ENCODE data around the gene H1-8.

DNA sequence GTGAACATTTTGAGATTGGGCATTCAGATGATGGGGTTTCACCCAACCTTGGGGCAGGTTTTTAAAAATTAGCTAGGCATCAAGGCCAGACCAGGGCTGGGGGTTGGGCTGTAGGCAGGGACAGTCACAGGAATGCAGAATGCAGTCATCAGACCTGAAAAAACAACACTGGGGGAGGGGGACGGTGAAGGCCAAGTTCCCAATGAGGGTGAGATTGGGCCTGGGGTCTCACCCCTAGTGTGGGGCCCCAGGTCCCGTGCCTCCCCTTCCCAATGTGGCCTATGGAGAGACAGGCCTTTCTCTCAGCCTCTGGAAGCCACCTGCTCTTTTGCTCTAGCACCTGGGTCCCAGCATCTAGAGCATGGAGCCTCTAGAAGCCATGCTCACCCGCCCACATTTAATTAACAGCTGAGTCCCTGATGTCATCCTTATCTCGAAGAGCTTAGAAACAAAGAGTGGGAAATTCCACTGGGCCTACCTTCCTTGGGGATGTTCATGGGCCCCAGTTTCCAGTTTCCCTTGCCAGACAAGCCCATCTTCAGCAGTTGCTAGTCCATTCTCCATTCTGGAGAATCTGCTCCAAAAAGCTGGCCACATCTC lies 8.4 kb upstream of the H1-8 start:
- no peak for TF ChIP-seq CTCF (conservative IDR thresholded peaks at IDR 0.05 in 1 of 2, IDR thresholded peaks at IDR 0.05 in 1 of 2; ENCODE audit: extremely low read depth in 1 of 2, insufficient read depth in 1 of 2, low read depth in 1 of 2, low read length in 2 of 2)
- TF ChIP-seq EZH2 (IDR thresholded peaks at IDR 0.05; ENCODE audit: borderline replicate concordance, low read length) = no peak

All from mammary epithelial cell (primary cell).